HL-60 (cell line): Measurements from ENCODE around the gene NT5DC3.

Source experiments
- DNase-seq, 2 experiments: peaks; one replicate each; pipeline ENCODE4 v3.0.0-alpha.2; 2010 to 2020; ENCODE audit warnings: low read depth in 1 of 2, low spot score in 1 of 2
- H3K27ac ChIP-seq: fragments of 250-450 bp; sonication (Bioruptor Pico); replicated peaks from 2 replicates; pipeline ENCODE4 v1.5.1; 2020; ENCODE audit warnings: mild to moderate bottlenecking, moderate library complexity
- H3K27me3 ChIP-seq: fragments of 250-450 bp; sonication (Bioruptor Pico); 2 replicates; pipeline ENCODE4 v1.5.1; 2021; ENCODE audit warnings: mild to moderate bottlenecking, moderate library complexity; ENCODE audit not compliant: insufficient read depth, poor library complexity, severe bottlenecking
- H3K4me3 ChIP-seq: replicated peaks from 2 replicates; pipeline ENCODE4 v1.5.1; 2011; ENCODE audit warnings: mild to moderate bottlenecking, control low read depth, low read length; ENCODE audit not compliant: insufficient read depth
- GABPA ChIP-seq: IDR thresholded peaks from 2 replicates; pipeline ENCODE4 v1.6.1; 2012; ENCODE audit warnings: low read depth
- POLR2AphosphoS5 ChIP-seq: IDR thresholded peaks from 2 replicates; pipeline ENCODE4 v1.6.1; 2012; ENCODE audit warnings: low read depth
- SPI1 ChIP-seq: IDR thresholded peaks from 2 replicates; pipeline ENCODE4 v1.6.1; 2012; ENCODE audit warnings: low read depth, mild to moderate bottlenecking, borderline replicate concordance
- TF ChIP-seq, protein P1 (sequence below): IDR thresholded peaks from one replicate; pipeline ENCODE4 v1.5.1; 2011; ENCODE audit warnings: low read length, control low read depth, inconsistent platforms; ENCODE audit not compliant: insufficient read depth
- TF ChIP-seq, protein P2 (sequence below): IDR thresholded peaks from 2 replicates; pipeline ENCODE4 v1.6.1; 2012; ENCODE audit warnings: low read depth; ENCODE audit not compliant: insufficient replicate concordance

Gene NT5DC3

DNA sequence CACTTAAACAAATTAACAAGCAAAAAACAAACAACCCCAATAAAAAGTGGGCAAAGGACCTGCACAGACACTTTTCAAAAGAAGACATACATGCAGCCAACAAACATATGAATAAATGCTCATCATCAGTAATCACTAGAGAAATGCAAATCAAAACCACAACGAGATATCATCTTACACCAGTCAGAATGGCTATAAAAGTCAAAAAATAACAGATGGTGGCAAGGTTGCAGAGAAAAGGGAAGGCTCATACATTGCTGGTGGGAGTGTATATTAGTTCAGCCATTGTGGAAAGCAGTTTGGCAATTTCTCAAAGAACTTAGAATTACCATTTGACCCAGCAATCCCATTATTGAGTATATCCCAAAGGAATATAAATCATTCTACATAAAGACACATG lies 34.6 kb upstream of the NT5DC3 start:
- TF ChIP-seq GABPA (no peak), POLR2AphosphoS5 (no peak), SPI1 (no peak)
- TF ChIP-seq, protein P1, sequence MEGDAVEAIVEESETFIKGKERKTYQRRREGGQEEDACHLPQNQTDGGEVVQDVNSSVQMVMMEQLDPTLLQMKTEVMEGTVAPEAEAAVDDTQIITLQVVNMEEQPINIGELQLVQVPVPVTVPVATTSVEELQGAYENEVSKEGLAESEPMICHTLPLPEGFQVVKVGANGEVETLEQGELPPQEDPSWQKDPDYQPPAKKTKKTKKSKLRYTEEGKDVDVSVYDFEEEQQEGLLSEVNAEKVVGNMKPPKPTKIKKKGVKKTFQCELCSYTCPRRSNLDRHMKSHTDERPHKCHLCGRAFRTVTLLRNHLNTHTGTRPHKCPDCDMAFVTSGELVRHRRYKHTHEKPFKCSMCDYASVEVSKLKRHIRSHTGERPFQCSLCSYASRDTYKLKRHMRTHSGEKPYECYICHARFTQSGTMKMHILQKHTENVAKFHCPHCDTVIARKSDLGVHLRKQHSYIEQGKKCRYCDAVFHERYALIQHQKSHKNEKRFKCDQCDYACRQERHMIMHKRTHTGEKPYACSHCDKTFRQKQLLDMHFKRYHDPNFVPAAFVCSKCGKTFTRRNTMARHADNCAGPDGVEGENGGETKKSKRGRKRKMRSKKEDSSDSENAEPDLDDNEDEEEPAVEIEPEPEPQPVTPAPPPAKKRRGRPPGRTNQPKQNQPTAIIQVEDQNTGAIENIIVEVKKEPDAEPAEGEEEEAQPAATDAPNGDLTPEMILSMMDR, result no peak
- TF ChIP-seq, protein P2, sequence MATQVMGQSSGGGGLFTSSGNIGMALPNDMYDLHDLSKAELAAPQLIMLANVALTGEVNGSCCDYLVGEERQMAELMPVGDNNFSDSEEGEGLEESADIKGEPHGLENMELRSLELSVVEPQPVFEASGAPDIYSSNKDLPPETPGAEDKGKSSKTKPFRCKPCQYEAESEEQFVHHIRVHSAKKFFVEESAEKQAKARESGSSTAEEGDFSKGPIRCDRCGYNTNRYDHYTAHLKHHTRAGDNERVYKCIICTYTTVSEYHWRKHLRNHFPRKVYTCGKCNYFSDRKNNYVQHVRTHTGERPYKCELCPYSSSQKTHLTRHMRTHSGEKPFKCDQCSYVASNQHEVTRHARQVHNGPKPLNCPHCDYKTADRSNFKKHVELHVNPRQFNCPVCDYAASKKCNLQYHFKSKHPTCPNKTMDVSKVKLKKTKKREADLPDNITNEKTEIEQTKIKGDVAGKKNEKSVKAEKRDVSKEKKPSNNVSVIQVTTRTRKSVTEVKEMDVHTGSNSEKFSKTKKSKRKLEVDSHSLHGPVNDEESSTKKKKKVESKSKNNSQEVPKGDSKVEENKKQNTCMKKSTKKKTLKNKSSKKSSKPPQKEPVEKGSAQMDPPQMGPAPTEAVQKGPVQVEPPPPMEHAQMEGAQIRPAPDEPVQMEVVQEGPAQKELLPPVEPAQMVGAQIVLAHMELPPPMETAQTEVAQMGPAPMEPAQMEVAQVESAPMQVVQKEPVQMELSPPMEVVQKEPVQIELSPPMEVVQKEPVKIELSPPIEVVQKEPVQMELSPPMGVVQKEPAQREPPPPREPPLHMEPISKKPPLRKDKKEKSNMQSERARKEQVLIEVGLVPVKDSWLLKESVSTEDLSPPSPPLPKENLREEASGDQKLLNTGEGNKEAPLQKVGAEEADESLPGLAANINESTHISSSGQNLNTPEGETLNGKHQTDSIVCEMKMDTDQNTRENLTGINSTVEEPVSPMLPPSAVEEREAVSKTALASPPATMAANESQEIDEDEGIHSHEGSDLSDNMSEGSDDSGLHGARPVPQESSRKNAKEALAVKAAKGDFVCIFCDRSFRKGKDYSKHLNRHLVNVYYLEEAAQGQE, result no peak
- Histone ChIP-seq H3K27ac (no peak overlapping the region), H3K27me3 (no peaks in the 10 kb centered on the region), H3K4me3 (no peak overlapping the region)
- no peak for DNase-seq

DNA sequence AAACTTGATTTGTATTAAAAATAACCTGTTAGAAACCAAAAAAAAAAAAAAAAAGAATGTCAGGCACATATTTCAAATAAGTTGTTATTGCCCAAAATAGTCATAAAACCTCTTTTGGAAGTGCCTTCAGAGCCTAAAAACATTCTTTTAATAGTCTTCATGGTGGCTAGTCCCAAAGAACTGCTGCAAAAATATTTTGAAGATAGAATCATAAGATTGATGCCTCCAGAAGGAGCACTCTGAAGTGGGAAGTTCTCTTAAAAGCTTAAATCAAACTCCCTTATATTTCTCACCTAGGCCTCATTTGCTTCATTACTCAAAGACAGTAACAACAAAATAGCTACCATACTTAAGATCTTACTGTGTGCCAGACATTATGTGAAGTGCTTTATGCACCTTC lies 27.2 kb upstream of the NT5DC3 start:
- H3K4me3 ChIP-seq, result no peak overlapping the region
- no peaks in the 10 kb centered on the region for H3K27me3 ChIP-seq
- no peak for DNase-seq
- TF ChIP-seq, protein P1, result no peak
- TF ChIP-seq GABPA, result no peak
- TF ChIP-seq POLR2AphosphoS5, result no peak
- TF ChIP-seq, protein P2, result no peak
- TF ChIP-seq SPI1, result no peak
- H3K27ac ChIP-seq, result no peak overlapping the region

DNA sequence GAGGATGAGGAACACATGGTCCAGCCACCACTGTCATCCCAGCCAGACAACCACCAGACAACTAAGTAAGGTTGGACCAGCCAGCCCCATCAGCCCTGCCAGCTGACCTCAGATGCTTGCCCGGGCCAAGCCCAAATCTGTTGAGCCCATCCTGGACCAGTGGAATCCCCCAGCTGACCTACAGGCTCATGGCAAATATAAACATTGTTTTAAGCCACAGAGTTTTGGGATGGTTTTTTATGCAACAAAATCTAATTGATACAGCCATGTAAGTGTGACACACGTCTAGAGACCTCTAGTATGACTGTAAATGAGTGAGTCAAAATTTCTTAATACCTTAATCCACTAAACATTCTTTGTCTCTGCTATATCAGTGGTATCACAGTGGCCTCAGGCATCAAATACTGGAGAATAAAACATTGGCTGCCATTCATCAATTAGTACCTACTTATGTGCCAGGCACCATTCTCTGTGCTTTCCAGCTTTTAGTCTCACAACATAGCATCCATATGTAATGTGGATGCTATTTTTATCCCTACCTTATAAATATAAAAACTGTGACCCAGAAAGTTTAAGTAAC lies 24.2 kb upstream of the NT5DC3 start:
- H3K27ac ChIP-seq, result no peak overlapping the region
- H3K4me3 ChIP-seq, result no peak overlapping the region
- TF ChIP-seq POLR2AphosphoS5 (no peak), SPI1 (no peak), GABPA (no peak)
- TF ChIP-seq, protein P2, result no peak
- TF ChIP-seq, protein P1, result no peak
- no peaks in the 10 kb centered on the region for H3K27me3 ChIP-seq
- no peak for DNase-seq
